Hepatocyte (in vitro differentiated cells): ENCODE data around the gene SGSM2.

ENCODE experiments used
- CTCF ChIP-seq: fragments of 200-600 bp; sonication (generic); IDR thresholded peaks from 2 replicates; pipeline ENCODE4 v1.5.1; 2016; ENCODE audit warnings: antibody characterized with exemption, mild to moderate bottlenecking; ENCODE audit not compliant: poor library complexity
- EZH2 ChIP-seq: fragments of 200-600 bp; sonication (generic); IDR thresholded peaks from 2 replicates; pipeline ENCODE4 v1.6.1; 2016; ENCODE audit warnings: antibody characterized with exemption, mild to moderate bottlenecking, borderline replicate concordance

GRCh38 chr17:2387086-2388019 lies 50.1 kb downstream of the SGSM2 start:
- TF ChIP-seq CTCF: no peak
- TF ChIP-seq EZH2: no peak
